Gastroesophageal sphincter (tissue), 4 donors: ENCODE results near the gene FAAP20. TPM values are rescaled to one million over a fixed set of nuclear protein-coding genes. Genes with fewer than 3 reads are reported as not detected.
"Not testable (repeated sequence)": the region's sequence is repeated elsewhere in the genome, so short reads cannot be mapped to it uniquely, and the experiment has no call there.

Experiments
- ATAC-seq: fragments of 150-250 bp; one replicate; pipeline ENCODE4 v1.9.1; 2016; ENCODE audit warnings: mild to moderate bottlenecking, moderate library complexity
- H3K27ac ChIP-seq, 4 donors: fragments of 200-600 bp; sonication (generic) in 3 of 4; 1 replicate in 3 of 4; 2 replicates in 1 of 4; pipeline ENCODE4 v1.5.1; 2016 to 2019
- H3K27me3 ChIP-seq: fragments of 200-600 bp; sonication (generic); one replicate; pipeline ENCODE4 v1.5.1; 2019
- H3K36me3 ChIP-seq, 2 donors: fragments of 200-600 bp; sonication (generic); one replicate each; pipeline ENCODE4 v1.5.1; 2019; ENCODE audit warnings: control low read depth in 1 of 2
- H3K4me1 ChIP-seq, 3 donors: fragments of 200-600 bp; sonication (generic); 1 replicate in 2 of 3; 2 replicates in 1 of 3; pipeline ENCODE4 v1.5.1; 2016 to 2019; ENCODE audit warnings: control low read depth in 2 of 3
- H3K4me3 ChIP-seq, 2 donors: fragments of 200-600 bp; sonication (generic); one replicate each; pipeline ENCODE4 v1.5.1; 2019; ENCODE audit warnings: mild to moderate bottlenecking in 1 of 2, moderate library complexity in 1 of 2
- H3K9me3 ChIP-seq, 3 donors: fragments of 200-600 bp; sonication (generic); one replicate each; pipeline ENCODE4 v1.5.1; 2017 to 2019; ENCODE audit warnings: control low read depth in 2 of 3
- CTCF ChIP-seq, 4 experiments: fragments of 200-600 bp in 2 of 4; fragments of 450-650 bp in 2 of 4; sonication (generic) in 1 of 4; IDR thresholded peaks; one replicate each; pipeline ENCODE4 v1.5.1; 2017 to 2019; ENCODE audit warnings: antibody characterized with exemption in 4 of 4, mild to moderate bottlenecking in 2 of 4, moderate library complexity in 2 of 4
- EP300 ChIP-seq: sonication (generic); formaldehyde crosslinking; IDR thresholded peaks from one replicate; pipeline ENCODE4 v1.6.1; 2017; ENCODE audit warnings: antibody characterized with exemption, mild to moderate bottlenecking
- POLR2A ChIP-seq, 2 donors: fragments of 450-650 bp; IDR thresholded peaks; one replicate each; pipeline ENCODE4 v1.6.1; 2017; ENCODE audit warnings: antibody characterized with exemption in 2 of 2, mild to moderate bottlenecking in 2 of 2, moderate library complexity in 1 of 2
- POLR2AphosphoS5 ChIP-seq: sonication (generic); formaldehyde crosslinking; IDR thresholded peaks from one replicate; pipeline ENCODE4 v1.6.1; 2017; ENCODE audit warnings: antibody characterized with exemption
- WGBS, 2 donors: methylation state at CpG; one replicate each; pipeline ENCODE4 v1.1.5; 2018; ENCODE audit warnings: low coverage in 1 of 2; 5-methylcytosine and 5-hydroxymethylcytosine counted together
- total RNA-seq, 4 donors: library from RNA; depleted of rRNA; stranded (reverse); fragments of >200 nt; gene quantifications; one replicate each; pipeline ENCODE4 v1.1.0, GENCODE V29; 2016

The FAAP20 gene
- total RNA-seq, 4 donors from 2014 or later: 25.8 to 51.1 (median 43.3) TPM

GRCh38 chr1:2150801-2151200 lies 43.8 kb downstream of the FAAP20 start:
- TF ChIP-seq POLR2A (IDR thresholded peaks at IDR 0.05) (no peak), CTCF (IDR thresholded peaks at IDR 0.05) (no peak), EP300 (no peak), POLR2AphosphoS5 (no peak)
- no peaks in the 10 kb centered on the region for H3K9me3 ChIP-seq
- ATAC-seq: no peak
- no peaks in the 10 kb centered on the region for H3K27me3 ChIP-seq
- H3K4me3 ChIP-seq: no peak overlapping the region
- no peaks in the 10 kb centered on the region for H3K36me3 ChIP-seq
- 79 to 81% methylated on average over 10 to 15 of the region's 19 CpGs for WGBS, 2 donors
- H3K4me1 ChIP-seq: no peaks in the 10 kb centered on the region
- H3K27ac ChIP-seq: no peak overlapping the region

GRCh38 chr1:2148691-2149090 lies 45.9 kb downstream of the FAAP20 start:
- H3K27me3 ChIP-seq: no peaks in the 10 kb centered on the region
- no peak overlapping the region for H3K4me3 ChIP-seq
- WGBS, 2 donors: 50 to 59% methylated on average over 5 to 7 of the region's 14 CpGs
- H3K4me1 ChIP-seq: no peaks in the 10 kb centered on the region
- ATAC-seq: peak; percentile 35
- no peak overlapping the region for H3K27ac ChIP-seq
- H3K36me3 ChIP-seq: no peaks in the 10 kb centered on the region
- H3K9me3 ChIP-seq: no peaks in the 10 kb centered on the region
- TF ChIP-seq EP300: no peak
- TF ChIP-seq POLR2AphosphoS5: no peak
- TF ChIP-seq CTCF (IDR thresholded peaks at IDR 0.05): no peak
- no peak for TF ChIP-seq POLR2A (IDR thresholded peaks at IDR 0.05)

- 96 to 97% methylated on average over 5 of the region's 5 CpGs for WGBS, 2 donors
- H3K4me3 ChIP-seq, H3K27me3 ChIP-seq, H3K4me1 ChIP-seq, H3K9me3 ChIP-seq, ATAC-seq, H3K27ac ChIP-seq, H3K36me3 ChIP-seq: not testable (repeated sequence)
Measured at GRCh38 chr1:2147869-2148268, 46.7 kb downstream of the FAAP20 start.

GRCh38 chr1:2146836-2147517 lies 47.6 kb downstream of the FAAP20 start:
- ATAC-seq: no peak
- WGBS, 2 donors: 84 to 96% methylated on average over 8 to 11 of the region's 11 CpGs
- Histone ChIP-seq H3K4me1 (no peaks in the 10 kb centered on the region), H3K27ac (no peak overlapping the region), H3K27me3 (no peaks in the 10 kb centered on the region), H3K4me3 (no peak overlapping the region), H3K9me3 (no peaks in the 10 kb centered on the region), H3K36me3 (no peaks in the 10 kb centered on the region)
- TF ChIP-seq CTCF (IDR thresholded peaks at IDR 0.05) (no peak), POLR2A (IDR thresholded peaks at IDR 0.05) (no peak), EP300 (no peak), POLR2AphosphoS5 (no peak)

- Histone ChIP-seq H3K4me1 (no peaks in the 10 kb centered on the region), H3K36me3 (no peaks in the 10 kb centered on the region), H3K4me3 (no peak overlapping the region), H3K27me3 (no peaks in the 10 kb centered on the region), H3K27ac (no peak overlapping the region), H3K9me3 (no peaks in the 10 kb centered on the region)
- no peak for ATAC-seq
- TF ChIP-seq POLR2AphosphoS5 (no peak), POLR2A (IDR thresholded peaks at IDR 0.05) (no peak), EP300 (no peak), CTCF (IDR thresholded peaks at IDR 0.05) (no peak)
- WGBS, 2 donors: 91 to 97% methylated on average over 10 to 14 of the region's 19 CpGs
Measured at GRCh38 chr1:2145946-2146835, 48.4 kb downstream of the FAAP20 start.
